K562 (cell line): ENCODE results near the gene HP. TPM values are rescaled to one million over a fixed set of nuclear protein-coding genes. Genes with fewer than 3 reads are reported as not detected.

Experiments
- ATAC-seq: fragments of 200-7000 bp; cut with Tn5 transposase; 3 replicates; pipeline ENCODE4 v1.9.1; 2020; ENCODE audit warnings: moderate library complexity
- BruUV-seq: library from RNA; stranded (reverse); fragments of 400-500 nt; replicated peaks from 2 replicates; lab custom pipeline; 2021; lab: Mats Ljungman, UMichigan
- CTCF ChIA-PET: fragments of 300-600 bp; formaldehyde crosslinking; extraction: SDS; loops from one replicate; lab custom pipeline; 2021; ENCODE audit warnings: low intra/inter-chr PET ratio; lab: Yijun Ruan, JAX
- POLR2A ChIA-PET: fragments of 300-600, 350-650 bp; sonication (Branson Sonifier 250); formaldehyde crosslinking; extraction: SDS; loops from one replicate; lab custom pipeline; 2021; ENCODE audit warnings: antibody characterized with exemption, inconsistent platforms; lab: Yijun Ruan, JAX
- DNase-seq, 4 experiments: peaks; one replicate each; pipeline versions ENCODE4 v3.0.0 to v3.0.0-alpha.2; 2011 to 2018; ENCODE audit warnings: low spot score in 3 of 4, mixed read lengths in 3 of 4; ENCODE audit errors: extremely low read depth in 1 of 4
- FAIRE-seq: peaks from 2 replicates; lab custom pipeline; 2011; peaks lifted over from hg19 to GRCh38; lab: Jason Lieb, UNC
- H2AFZ ChIP-seq: 2 replicates; pipeline ENCODE4 v1.6.0; 2011; ENCODE audit warnings: low read depth, low read length, control low read depth, inconsistent platforms
- H3K27ac ChIP-seq: fragments of 200-600 bp; 3 replicates; pipeline ENCODE4 v1.8.0; 2011; ENCODE audit warnings: low read depth, mild to moderate bottlenecking, control low read depth, inconsistent platforms, low read length, moderate library complexity, mixed read lengths; ENCODE audit errors: extremely low read depth
- H3K27me3 ChIP-seq, 2 experiments: fragments of 300-600 bp in 1 of 2; 2 replicates in 1 of 2; 3 replicates in 1 of 2; pipeline versions ENCODE4 v1.6.0 to v1.8.0; 2011; ENCODE audit warnings: inconsistent platforms in 2 of 2, low read length in 2 of 2, mild to moderate bottlenecking in 1 of 2, mixed read lengths in 1 of 2, moderate library complexity in 1 of 2; ENCODE audit not compliant: control insufficient read depth in 2 of 2, insufficient read depth in 2 of 2
- H3K36me3 ChIP-seq: fragments of 300-600 bp; 3 replicates; pipeline ENCODE4 v1.8.0; 2011; ENCODE audit warnings: mild to moderate bottlenecking, low read length, inconsistent platforms; ENCODE audit not compliant: control insufficient read depth, insufficient read depth
- H3K4me1 ChIP-seq, 2 experiments: fragments of 200-600 bp in 1 of 2; replicated peaks in 1 of 2; 2 replicates in 1 of 2; 3 replicates in 1 of 2; pipeline versions ENCODE4 v1.5.1 to v1.8.0; 2011; ENCODE audit warnings: inconsistent platforms in 2 of 2, low read length in 2 of 2, mild to moderate bottlenecking in 1 of 2, mixed read lengths in 1 of 2, moderate library complexity in 1 of 2; ENCODE audit not compliant: control insufficient read depth in 2 of 2, insufficient read depth in 2 of 2
- H3K4me2 ChIP-seq: 2 replicates; pipeline ENCODE4 v1.6.1; 2011; ENCODE audit warnings: low read length, control low read depth, inconsistent platforms, mixed read lengths; ENCODE audit not compliant: insufficient read depth
- H3K4me3 ChIP-seq: fragments of 200-600 bp; sonication (generic), shearing (Covaris generic); 2 replicates; pipeline ENCODE4 v1.5.1; 2016; ENCODE audit warnings: control low read depth, inconsistent platforms
- H3K79me2 ChIP-seq: fragments of 200-600 bp; 3 replicates; pipeline ENCODE4 v1.8.0; 2011; ENCODE audit warnings: low read length, inconsistent platforms; ENCODE audit not compliant: control insufficient read depth, insufficient read depth
- H3K9ac ChIP-seq, 2 experiments: 2 replicates each; pipeline versions ENCODE4 v1.6.0 to v1.6.1; 2011; ENCODE audit warnings: low read depth in 2 of 2, low read length in 2 of 2, control low read depth in 1 of 2, inconsistent platforms in 1 of 2, mild to moderate bottlenecking in 1 of 2, mixed read lengths in 1 of 2; ENCODE audit not compliant: insufficient read depth in 1 of 2
- H3K9me1 ChIP-seq: one replicate; pipeline ENCODE4 v1.6.0; 2011; ENCODE audit warnings: inconsistent platforms, mild to moderate bottlenecking, low read length, moderate library complexity; ENCODE audit not compliant: control insufficient read depth, insufficient read depth
- H3K9me3 ChIP-seq: replicated peaks from 2 replicates; pipeline ENCODE4 v1.5.1; 2011; ENCODE audit warnings: low read depth, low read length, inconsistent platforms; ENCODE audit not compliant: control insufficient read depth, insufficient read depth
- H4K20me1 ChIP-seq: replicated peaks from 2 replicates; pipeline ENCODE4 v1.6.1; 2011; ENCODE audit warnings: low read length, inconsistent platforms, mixed read lengths; ENCODE audit not compliant: control insufficient read depth, insufficient read depth
- BRF2 ChIP-seq: IDR thresholded peaks from 3 replicates; pipeline ENCODE4 v1.6.1; 2011; ENCODE audit warnings: borderline replicate concordance, mild to moderate bottlenecking; ENCODE audit not compliant: insufficient read length, insufficient read depth
- DIDO1 ChIP-seq: fragments of 450-650 bp; IDR thresholded peaks from 2 replicates; pipeline ENCODE4 v1.6.1; 2016; ENCODE audit warnings: low read depth, missing biosample characterization, missing genetic modification characterization
- GATAD2B ChIP-seq: fragments of 450-650 bp; IDR thresholded peaks from 2 replicates; pipeline ENCODE4 v1.6.1; 2017; ENCODE audit warnings: mild to moderate bottlenecking, borderline replicate concordance
- STAG1 ChIP-seq: sonication (generic); formaldehyde crosslinking; IDR thresholded peaks from 2 replicates; pipeline ENCODE4 v1.5.0; 2020; ENCODE audit warnings: missing genetic modification reagents, borderline replicate concordance
- ZFP36 ChIP-seq: fragments of 150-350 bp; IDR thresholded peaks from 2 replicates; pipeline ENCODE4 v1.6.1; 2018; ENCODE audit warnings: low read length, low read depth; ENCODE audit not compliant: partially characterized antibody
- WGBS: fragments of 100-300 bp; shearing (Covaris generic); methylation state at CpG from one replicate; pipeline ENCODE4 v1.1.6; 2016; ENCODE audit warnings: low coverage, mixed read lengths; ENCODE audit not compliant: insufficient coverage; ENCODE audit errors: missing lambda C conversion rate; 5-methylcytosine and 5-hydroxymethylcytosine counted together
- in situ Hi-C: fragments of 300-500 bp; cut with MboI; formaldehyde crosslinking; loops from 4 replicates; pipeline ENCODE4 v1.15.0; 2018; ENCODE audit warnings: inconsistent platforms, mixed read lengths
- intact Hi-C: fragments of 100-400 bp; cut with micrococcal nuclease; formaldehyde crosslinking; loops from 2 replicates; pipeline ENCODE4 v1.14.2; 2022
- polyA plus RNA-seq, 8 experiments: library from polyadenylated mRNA; depleted of rRNA in 4 of 8; stranded (reverse) in 5 of 8; unstranded in 3 of 8; fragments of >200 nt; fragmentation: Nextera tagmentation in 2 of 8; fragmentation: Illumina TruSeq in 1 of 8; extraction: Ambion mirVana in 2 of 8; extraction: Trizol in 1 of 8; gene quantifications; 2 replicates each; pipeline versions ENCODE4 v1.2.1 to v1.2.3, GENCODE V29; 2011 to 2014; ENCODE audit warnings: inconsistent platforms in 1 of 8, missing spikeins in 1 of 8
- total RNA-seq, 7 experiments: library from RNA; depleted of rRNA in 6 of 7; stranded (reverse); fragments of >200 nt in 6 of 7; fragmentation: Illumina TruSeq in 2 of 7; extraction: Trizol in 2 of 7; gene quantifications; 2 replicates each; pipeline versions ENCODE4 v1.2.1 to v1.2.3, GENCODE V29; 2011 to 2021; ENCODE audit warnings: low replicate concordance in 1 of 7
- TF ChIP-seq, protein P1 (sequence below), 2 experiments: fragments of 450-650 bp; IDR thresholded peaks; 2 replicates each; pipeline ENCODE4 v1.6.1; 2016; ENCODE audit warnings: mild to moderate bottlenecking in 2 of 2, borderline replicate concordance in 1 of 2, low read depth in 1 of 2, moderate library complexity in 1 of 2

The HP gene
- total and polyA plus RNA-seq, 9 of the 15 experiments (the other 6 are each of a cell fraction or from before 2014, with no cell fraction given), result 0.04 to 8.7 TPM; not detected in 7

- intact Hi-C loops, result no loop called here
- ATAC-seq, result no peak
- TF ChIP-seq DIDO1 (tag), result no peak
- TF ChIP-seq, protein P1, sequence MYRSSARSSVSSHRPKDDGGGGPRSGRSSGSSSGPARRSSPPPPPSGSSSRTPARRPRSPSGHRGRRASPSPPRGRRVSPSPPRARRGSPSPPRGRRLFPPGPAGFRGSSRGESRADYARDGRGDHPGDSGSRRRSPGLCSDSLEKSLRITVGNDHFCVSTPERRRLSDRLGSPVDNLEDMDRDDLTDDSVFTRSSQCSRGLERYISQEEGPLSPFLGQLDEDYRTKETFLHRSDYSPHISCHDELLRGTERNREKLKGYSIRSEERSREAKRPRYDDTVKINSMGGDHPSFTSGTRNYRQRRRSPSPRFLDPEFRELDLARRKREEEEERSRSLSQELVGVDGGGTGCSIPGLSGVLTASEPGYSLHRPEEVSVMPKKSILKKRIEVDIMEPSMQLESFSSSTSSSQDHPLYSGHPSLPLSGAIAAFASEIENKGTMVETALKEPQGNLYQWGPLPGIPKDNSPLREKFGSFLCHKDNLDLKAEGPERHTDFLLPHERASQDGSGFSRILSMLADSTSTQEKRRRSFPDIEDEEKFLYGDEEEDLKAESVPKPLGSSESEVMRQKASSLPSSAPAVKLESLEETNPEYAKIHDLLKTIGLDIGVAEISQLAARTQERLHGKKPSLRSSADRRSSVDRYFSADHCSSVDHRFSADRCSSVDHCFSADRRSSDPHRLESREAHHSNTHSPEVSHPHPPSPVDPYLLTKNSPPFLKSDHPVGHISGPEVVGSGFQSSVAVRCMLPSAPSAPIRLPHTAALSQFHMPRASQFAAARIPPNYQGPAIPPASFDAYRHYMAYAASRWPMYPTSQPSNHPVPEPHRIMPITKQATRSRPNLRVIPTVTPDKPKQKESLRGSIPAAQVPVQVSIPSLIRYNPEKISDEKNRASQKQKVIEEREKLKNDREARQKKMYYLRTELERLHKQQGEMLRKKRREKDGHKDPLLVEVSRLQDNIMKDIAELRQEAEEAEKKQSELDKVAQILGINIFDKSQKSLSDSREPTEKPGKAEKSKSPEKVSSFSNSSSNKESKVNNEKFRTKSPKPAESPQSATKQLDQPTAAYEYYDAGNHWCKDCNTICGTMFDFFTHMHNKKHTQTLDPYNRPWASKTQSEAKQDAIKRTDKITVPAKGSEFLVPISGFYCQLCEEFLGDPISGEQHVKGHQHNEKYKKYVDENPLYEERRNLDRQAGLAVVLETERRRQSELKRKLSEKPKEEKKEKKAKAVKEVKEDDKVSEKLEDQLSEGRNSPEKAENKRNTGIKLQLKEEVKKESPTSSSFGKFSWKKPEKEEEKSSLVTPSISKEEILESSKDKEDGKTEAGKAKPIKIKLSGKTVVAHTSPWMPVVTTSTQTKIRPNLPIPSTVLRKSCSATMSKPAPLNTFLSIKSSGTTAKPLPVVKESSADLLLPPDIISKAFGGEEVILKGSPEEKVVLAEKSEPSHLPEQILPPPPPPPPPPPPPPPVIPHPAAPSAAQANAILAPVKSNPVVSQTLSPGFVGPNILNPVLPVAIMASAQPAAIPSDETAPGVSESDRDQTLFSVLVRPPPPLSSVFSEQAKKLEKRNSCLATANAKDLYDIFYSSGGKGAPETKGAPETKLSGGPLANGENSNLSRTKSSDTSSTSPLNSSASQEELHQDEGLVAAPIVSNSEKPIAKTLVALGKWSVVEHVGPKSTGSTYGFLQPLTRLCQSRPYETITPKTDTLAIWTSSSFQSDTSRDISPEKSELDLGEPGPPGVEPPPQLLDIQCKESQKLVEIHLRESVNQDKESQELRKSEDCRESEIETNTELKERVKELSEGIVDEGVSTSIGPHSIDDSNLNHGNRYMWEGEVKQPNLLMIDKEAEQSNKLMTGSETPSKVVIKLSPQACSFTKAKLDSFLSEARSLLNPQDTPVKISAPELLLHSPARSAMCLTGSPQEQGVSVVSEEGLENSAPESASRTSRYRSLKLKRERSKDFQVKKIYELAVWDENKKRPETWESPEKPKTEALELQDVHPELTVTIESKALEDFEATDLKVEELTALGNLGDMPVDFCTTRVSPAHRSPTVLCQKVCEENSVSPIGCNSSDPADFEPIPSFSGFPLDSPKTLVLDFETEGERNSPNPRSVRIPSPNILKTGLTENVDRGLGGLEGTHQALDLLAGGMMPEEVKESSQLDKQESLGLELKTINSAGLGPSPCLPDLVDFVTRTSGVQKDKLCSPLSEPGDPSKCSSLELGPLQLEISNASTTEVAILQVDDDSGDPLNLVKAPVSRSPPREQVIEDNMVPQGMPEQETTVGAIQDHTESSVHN (IDR thresholded peaks at IDR 0.05; ENCODE audit: borderline replicate concordance in 1 of 2, low read depth in 1 of 2), result no peak
- no peak for TF ChIP-seq STAG1
- no peak for TF ChIP-seq BRF2
- TF ChIP-seq GATAD2B, result no peak
- no peak for TF ChIP-seq ZFP36
- TF ChIP-seq, all 486 proteins: peak for 0
- ChIA-PET POLR2A (no interaction called here), CTCF (no interaction called here)
- Histone ChIP-seq H3K4me1 (no peaks in the 10 kb centered on the region; a peak in 2 of 5 replicates), H3K9me3 (no peaks in the 10 kb centered on the region), H2AFZ (no peak overlapping the region), H3K9me1 (no peaks in the 10 kb centered on the region), H3K36me3 (peaks cover 54% of the 10 kb centered on the region), H3K27me3 (no peaks in the 10 kb centered on the region), H3K4me3 (no peak overlapping the region), H3K9ac (peak overlapping the region in 1 of 2 experiments; percentile 54; a peak in 2 of 4 replicates), H4K20me1 (no peaks in the 10 kb centered on the region), H3K4me2 (no peak overlapping the region), H3K27ac (no peak overlapping the region), H3K79me2 (no peaks in the 10 kb centered on the region)
- no peak for DNase-seq
- FAIRE-seq, result no peak
- BruUV-seq, result no TSS peak
- 85% methylated on average over 19 of the region's 19 CpGs for WGBS
- in situ Hi-C loops, result no loop called here
Observed at GRCh38 chr16:72025404-72026114, 28.7 kb upstream of the HP start.
